HepG2 (cell line): ENCODE results near the gene DCDC1. TPM values are rescaled to one million over a fixed set of nuclear protein-coding genes. Genes with fewer than 3 reads are reported as not detected.

ENCODE experiments used
- ATAC-seq: fragments of 200-7000 bp; cut with Tn5 transposase; 3 replicates; pipeline ENCODE4 v1.9.1; 2020; ENCODE audit warnings: mild to moderate bottlenecking, moderate library complexity
- BruUV-seq: library from RNA; stranded (reverse); fragments of 400-500 nt; replicated peaks from 2 replicates; lab custom pipeline; 2021; lab: Mats Ljungman, UMichigan
- CTCF ChIA-PET: fragments of 300-600 bp; formaldehyde crosslinking; extraction: SDS; loops from one replicate; lab custom pipeline; 2021; ENCODE audit warnings: low total read pairs, inconsistent platforms, low intra/inter-chr PET ratio; lab: Yijun Ruan, JAX
- POLR2A ChIA-PET: fragments of 350-600 bp; sonication (Branson Sonifier 250); formaldehyde crosslinking; loops from one replicate; lab custom pipeline; 2020; ENCODE audit warnings: antibody characterized with exemption, inconsistent platforms; lab: Yijun Ruan, JAX
- DNase-seq: peaks from one replicate; pipeline ENCODE4 v3.0.0-alpha.2; 2015; ENCODE audit warnings: low spot score
- FAIRE-seq: peaks from 3 replicates; lab custom pipeline; 2011; peaks lifted over from hg19 to GRCh38; lab: Jason Lieb, UNC
- H2AFZ ChIP-seq: one replicate; pipeline ENCODE4 v1.6.1; 2011; ENCODE audit warnings: low read length, inconsistent platforms
- H3K27ac ChIP-seq: fragments of 300-600 bp; 3 replicates; pipeline ENCODE4 v1.8.0; 2011; ENCODE audit warnings: mixed run types, mild to moderate bottlenecking, mixed read lengths, low read length, inconsistent platforms; ENCODE audit not compliant: insufficient read depth; ENCODE audit errors: extremely low read length
- H3K27me3 ChIP-seq, 2 experiments: fragments of 200-600 bp in 1 of 2; 2 replicates in 1 of 2; 3 replicates in 1 of 2; pipeline versions ENCODE4 v1.6.0 to v1.8.0; 2011; ENCODE audit warnings: low read length in 2 of 2, mild to moderate bottlenecking in 2 of 2, moderate library complexity in 2 of 2, inconsistent platforms in 1 of 2; ENCODE audit not compliant: insufficient read depth in 2 of 2, control insufficient read depth in 1 of 2
- H3K36me3 ChIP-seq, 2 experiments: fragments of 200-600 bp in 1 of 2; replicated peaks in 1 of 2; 2 replicates in 1 of 2; 3 replicates in 1 of 2; pipeline versions ENCODE4 v1.5.1 to v1.8.0; 2011; ENCODE audit warnings: low read length in 2 of 2, inconsistent platforms in 1 of 2; ENCODE audit not compliant: insufficient read depth in 2 of 2, control insufficient read depth in 1 of 2
- H3K4me1 ChIP-seq: 2 replicates; pipeline ENCODE4 v1.5.1; 2012; ENCODE audit warnings: low read length, inconsistent platforms; ENCODE audit not compliant: insufficient read depth
- H3K4me2 ChIP-seq: 2 replicates; pipeline ENCODE4 v1.6.0; 2011; ENCODE audit warnings: low read depth, low read length, inconsistent platforms
- H3K4me3 ChIP-seq, 3 experiments: fragments of 200-600 bp in 1 of 3; sonication (generic), shearing (Covaris generic) in 1 of 3; replicated peaks in 1 of 3; 2 replicates each; pipeline ENCODE4 v1.5.1; 2011 to 2016; ENCODE audit warnings: low read length in 3 of 3, inconsistent platforms in 2 of 3, low read depth in 2 of 3, mild to moderate bottlenecking in 2 of 3, control low read depth in 1 of 3, mixed read lengths in 1 of 3; ENCODE audit not compliant: insufficient read depth in 1 of 3
- H3K79me2 ChIP-seq: one replicate; pipeline ENCODE4 v1.6.1; 2011; ENCODE audit warnings: low read length, inconsistent platforms; ENCODE audit not compliant: insufficient read depth
- H3K9ac ChIP-seq: 2 replicates; pipeline ENCODE4 v1.6.0; 2011; ENCODE audit warnings: mild to moderate bottlenecking, low read depth, low read length, inconsistent platforms; ENCODE audit not compliant: insufficient read depth
- H3K9me3 ChIP-seq: 2 replicates; pipeline ENCODE4 v1.5.1; 2012; ENCODE audit warnings: mild to moderate bottlenecking, low read length
- H4K20me1 ChIP-seq: 2 replicates; pipeline ENCODE4 v1.6.0; 2011; ENCODE audit warnings: inconsistent platforms, mild to moderate bottlenecking, low read length, moderate library complexity; ENCODE audit not compliant: insufficient read depth
- CEBPB ChIP-seq: IDR thresholded peaks from 2 replicates; pipeline ENCODE4 v1.6.1; 2011; ENCODE audit warnings: low read depth, low read length, improper control_type of control experiment, borderline replicate concordance
- HDAC6 ChIP-seq: fragments of 200-600 bp; sonication (generic); IDR thresholded peaks from 2 replicates; pipeline ENCODE4 v1.7.0; 2017; ENCODE audit warnings: mild to moderate bottlenecking, antibody characterized with exemption, low read length, low read depth
- HOXD1 ChIP-seq: sonication (generic); formaldehyde crosslinking; IDR thresholded peaks from 2 replicates; pipeline ENCODE4 v1.5.0; 2020; ENCODE audit warnings: missing genetic modification reagents
- SMARCC2 ChIP-seq: fragments of 450-650 bp; IDR thresholded peaks from 2 replicates; pipeline ENCODE4 v1.6.1; 2017; ENCODE audit warnings: antibody characterized with exemption, mild to moderate bottlenecking
- ZNF530 ChIP-seq: sonication (generic); formaldehyde crosslinking; IDR thresholded peaks from 2 replicates; pipeline ENCODE4 v1.5.0; 2020; ENCODE audit warnings: low read depth, mild to moderate bottlenecking, missing genetic modification reagents
- WGBS: methylation state at CpG from one replicate; pipeline ENCODE4 v1.1.6; 2017; ENCODE audit warnings: low lambda C conversion rate; 5-methylcytosine and 5-hydroxymethylcytosine counted together
- in situ Hi-C: cut with HindIII; loops from 2 replicates; pipeline ENCODE4 v1.10.0; 2017; ENCODE audit warnings: low pct_unique_long_range_greater_than_20kb; ENCODE audit not compliant: extremely low pct_ligation_motif_present
- intact Hi-C: fragments of 100-400 bp; cut with micrococcal nuclease; formaldehyde crosslinking; loops from one replicate; pipeline ENCODE4 v1.10.0; 2022; ENCODE audit not compliant: unreplicated experiment
- polyA plus RNA-seq, 8 experiments: library from polyadenylated mRNA; depleted of rRNA in 3 of 8; stranded (reverse) in 7 of 8; unstranded in 1 of 8; fragments of >200 nt; fragmentation: Illumina TruSeq in 4 of 8; extraction: Trizol in 4 of 8; gene quantifications; 2 replicates each; pipeline versions ENCODE4 v1.2.1 to v1.2.3, GENCODE V29; 2011 to 2016; ENCODE audit warnings: low read depth in 4 of 8, missing spikeins in 1 of 8, mixed read lengths in 1 of 8; ENCODE audit not compliant: insufficient read depth in 1 of 8
- total RNA-seq, 5 experiments: library from RNA; depleted of rRNA; stranded (reverse); fragments of >200 nt; fragmentation: Illumina TruSeq; extraction: Trizol; gene quantifications; 2 replicates each; pipeline ENCODE4 v1.2.3, GENCODE V29; 2016; ENCODE audit warnings: low read depth in 1 of 5
- TF ChIP-seq, protein P1 (sequence below): sonication (generic); formaldehyde crosslinking; IDR thresholded peaks from 2 replicates; pipeline ENCODE4 v1.4.0; 2020; ENCODE audit warnings: missing genetic modification reagents
- TF ChIP-seq, protein P2 (sequence below): sonication (generic); formaldehyde crosslinking; IDR thresholded peaks from 2 replicates; pipeline ENCODE4; 2020; ENCODE audit warnings: missing genetic modification reagents, mild to moderate bottlenecking, borderline replicate concordance

The DCDC1 gene
- total and polyA plus RNA-seq, 2 of the 13 experiments (the other 11 are each of a cell fraction or from before 2014, with no cell fraction given), result 0.12 to 0.27 TPM

DNA sequence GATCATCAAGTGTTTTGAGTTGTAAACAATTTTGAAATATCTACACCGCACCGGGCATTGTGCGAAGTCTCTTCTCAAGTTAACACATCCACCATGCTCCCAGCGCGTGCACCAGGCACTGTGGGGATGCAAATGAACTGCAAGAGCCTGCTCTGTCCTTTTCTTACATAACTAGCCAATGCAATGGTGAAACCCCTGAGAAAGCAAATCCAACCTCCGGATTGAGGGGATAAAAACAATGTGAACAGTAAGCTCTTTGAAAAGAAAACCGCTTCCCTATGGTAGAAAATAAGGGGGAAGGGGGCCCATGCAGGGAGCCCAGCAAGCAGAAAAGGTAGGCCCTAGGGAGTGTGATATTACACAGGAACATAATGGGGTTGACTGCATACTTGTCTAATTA is 508.5 kb downstream of the DCDC1 start (continued):
- TF ChIP-seq, protein P1, sequence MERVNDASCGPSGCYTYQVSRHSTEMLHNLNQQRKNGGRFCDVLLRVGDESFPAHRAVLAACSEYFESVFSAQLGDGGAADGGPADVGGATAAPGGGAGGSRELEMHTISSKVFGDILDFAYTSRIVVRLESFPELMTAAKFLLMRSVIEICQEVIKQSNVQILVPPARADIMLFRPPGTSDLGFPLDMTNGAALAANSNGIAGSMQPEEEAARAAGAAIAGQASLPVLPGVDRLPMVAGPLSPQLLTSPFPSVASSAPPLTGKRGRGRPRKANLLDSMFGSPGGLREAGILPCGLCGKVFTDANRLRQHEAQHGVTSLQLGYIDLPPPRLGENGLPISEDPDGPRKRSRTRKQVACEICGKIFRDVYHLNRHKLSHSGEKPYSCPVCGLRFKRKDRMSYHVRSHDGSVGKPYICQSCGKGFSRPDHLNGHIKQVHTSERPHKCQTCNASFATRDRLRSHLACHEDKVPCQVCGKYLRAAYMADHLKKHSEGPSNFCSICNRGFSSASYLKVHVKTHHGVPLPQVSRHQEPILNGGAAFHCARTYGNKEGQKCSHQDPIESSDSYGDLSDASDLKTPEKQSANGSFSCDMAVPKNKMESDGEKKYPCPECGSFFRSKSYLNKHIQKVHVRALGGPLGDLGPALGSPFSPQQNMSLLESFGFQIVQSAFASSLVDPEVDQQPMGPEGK (CRISPR knock-in tag), result no peak
- no peak for TF ChIP-seq HOXD1
- TF ChIP-seq HDAC6, result no peak
- TF ChIP-seq CEBPB, result no peak

DNA sequence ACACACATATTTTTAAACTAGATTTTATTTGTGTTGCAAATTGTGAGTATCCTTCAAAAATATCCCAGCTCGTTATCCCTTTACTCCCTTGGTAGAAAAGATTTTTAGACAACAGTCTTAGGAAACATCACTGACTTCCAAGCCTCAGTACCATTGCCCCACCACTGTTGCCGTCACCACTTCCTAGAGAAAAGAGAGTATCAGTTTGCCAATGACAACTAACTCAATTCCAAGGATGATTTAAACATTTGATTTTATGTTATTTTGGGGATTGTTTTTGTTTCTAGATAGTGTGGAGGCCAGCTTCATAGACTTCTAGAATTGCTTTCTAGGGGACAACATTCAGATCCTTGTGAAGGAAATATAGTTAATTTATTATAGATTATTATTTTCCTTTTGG is 509.4 kb downstream of the DCDC1 start:
- FAIRE-seq, result no peak
- 4% methylated on average over 2 of the region's 2 CpGs for WGBS
- intact Hi-C loops, result no loop called here

More for the DNA sequence above, 509.4 kb downstream of the DCDC1 start:
- H3K27ac ChIP-seq, result no peak overlapping the region
- in situ Hi-C loops, result no loop called here
- H3K36me3 ChIP-seq, result no peaks in the 10 kb centered on the region
- TF ChIP-seq ZNF530 (CRISPR knock-in tag), result no peak
- TF ChIP-seq, protein P2, sequence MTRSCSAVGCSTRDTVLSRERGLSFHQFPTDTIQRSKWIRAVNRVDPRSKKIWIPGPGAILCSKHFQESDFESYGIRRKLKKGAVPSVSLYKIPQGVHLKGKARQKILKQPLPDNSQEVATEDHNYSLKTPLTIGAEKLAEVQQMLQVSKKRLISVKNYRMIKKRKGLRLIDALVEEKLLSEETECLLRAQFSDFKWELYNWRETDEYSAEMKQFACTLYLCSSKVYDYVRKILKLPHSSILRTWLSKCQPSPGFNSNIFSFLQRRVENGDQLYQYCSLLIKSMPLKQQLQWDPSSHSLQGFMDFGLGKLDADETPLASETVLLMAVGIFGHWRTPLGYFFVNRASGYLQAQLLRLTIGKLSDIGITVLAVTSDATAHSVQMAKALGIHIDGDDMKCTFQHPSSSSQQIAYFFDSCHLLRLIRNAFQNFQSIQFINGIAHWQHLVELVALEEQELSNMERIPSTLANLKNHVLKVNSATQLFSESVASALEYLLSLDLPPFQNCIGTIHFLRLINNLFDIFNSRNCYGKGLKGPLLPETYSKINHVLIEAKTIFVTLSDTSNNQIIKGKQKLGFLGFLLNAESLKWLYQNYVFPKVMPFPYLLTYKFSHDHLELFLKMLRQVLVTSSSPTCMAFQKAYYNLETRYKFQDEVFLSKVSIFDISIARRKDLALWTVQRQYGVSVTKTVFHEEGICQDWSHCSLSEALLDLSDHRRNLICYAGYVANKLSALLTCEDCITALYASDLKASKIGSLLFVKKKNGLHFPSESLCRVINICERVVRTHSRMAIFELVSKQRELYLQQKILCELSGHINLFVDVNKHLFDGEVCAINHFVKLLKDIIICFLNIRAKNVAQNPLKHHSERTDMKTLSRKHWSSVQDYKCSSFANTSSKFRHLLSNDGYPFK (CRISPR knock-in tag), result no peak
- TF ChIP-seq SMARCC2, result no peak
- ATAC-seq, result no peak
- no peaks in the 10 kb centered on the region for H3K27me3 ChIP-seq
- H3K9ac ChIP-seq, result no peak overlapping the region
- H3K79me2 ChIP-seq, result no peaks in the 10 kb centered on the region
- H4K20me1 ChIP-seq, result no peaks in the 10 kb centered on the region
- no peak overlapping the region for H3K4me3 ChIP-seq
- no peak overlapping the region for H3K4me2 ChIP-seq
- CTCF ChIA-PET, result no interaction called here
- POLR2A ChIA-PET, result no interaction called here
- no peak for DNase-seq
- no peaks in the 10 kb centered on the region for H3K9me3 ChIP-seq
- no peaks in the 10 kb centered on the region for H3K4me1 ChIP-seq
- no TSS peak for BruUV-seq
- no peak overlapping the region for H2AFZ ChIP-seq
